ENCODE results near the gene YWHAG. TPM values are rescaled to one million over a fixed set of nuclear protein-coding genes. Genes with fewer than 3 reads are reported as not detected.
"Not testable (repeated sequence)": the region's sequence is repeated elsewhere in the genome, so short reads cannot be mapped to it uniquely, and the experiment has no call there.

Gene YWHAG
- total RNA-seq, 1 experiment from 2014 or later = 113 TPM

DNA sequence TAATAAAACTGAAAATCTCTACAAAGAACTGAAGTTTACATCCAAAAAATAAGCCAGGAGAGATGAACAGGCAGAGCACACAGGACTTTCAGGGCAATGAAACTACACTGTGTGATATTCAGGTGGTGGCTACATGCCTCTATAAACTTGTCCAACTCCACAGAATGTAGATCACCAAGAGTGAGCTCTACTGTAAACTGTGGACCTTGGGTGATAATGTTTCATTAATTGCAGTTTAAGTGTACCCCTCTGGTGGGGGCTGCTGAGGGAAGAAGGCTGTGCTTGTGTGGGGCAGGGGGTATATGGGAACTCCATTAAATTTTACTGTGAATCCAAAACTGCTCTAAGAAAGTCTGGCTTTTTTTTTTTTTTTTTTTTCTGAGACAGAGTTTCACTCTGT, 22.7 kb downstream of the YWHAG start:
- CTCF ChIA-PET = no interaction called here
- H3K27ac Mint-ChIP-seq (ENCODE audit: unreplicated experiment) = no peak overlapping the region
- H3K4me3 Mint-ChIP-seq (ENCODE audit: low read depth, unreplicated experiment) = no peak overlapping the region
- intact Hi-C loops (cut with micrococcal nuclease; ENCODE audit: unreplicated experiment) = no loop called here
- no peak for DNase-seq
- no peaks in the 10 kb centered on the region for H3K9me3 Mint-ChIP-seq (ENCODE audit: low read depth, unreplicated experiment)
- TF ChIP-seq, protein P1, sequence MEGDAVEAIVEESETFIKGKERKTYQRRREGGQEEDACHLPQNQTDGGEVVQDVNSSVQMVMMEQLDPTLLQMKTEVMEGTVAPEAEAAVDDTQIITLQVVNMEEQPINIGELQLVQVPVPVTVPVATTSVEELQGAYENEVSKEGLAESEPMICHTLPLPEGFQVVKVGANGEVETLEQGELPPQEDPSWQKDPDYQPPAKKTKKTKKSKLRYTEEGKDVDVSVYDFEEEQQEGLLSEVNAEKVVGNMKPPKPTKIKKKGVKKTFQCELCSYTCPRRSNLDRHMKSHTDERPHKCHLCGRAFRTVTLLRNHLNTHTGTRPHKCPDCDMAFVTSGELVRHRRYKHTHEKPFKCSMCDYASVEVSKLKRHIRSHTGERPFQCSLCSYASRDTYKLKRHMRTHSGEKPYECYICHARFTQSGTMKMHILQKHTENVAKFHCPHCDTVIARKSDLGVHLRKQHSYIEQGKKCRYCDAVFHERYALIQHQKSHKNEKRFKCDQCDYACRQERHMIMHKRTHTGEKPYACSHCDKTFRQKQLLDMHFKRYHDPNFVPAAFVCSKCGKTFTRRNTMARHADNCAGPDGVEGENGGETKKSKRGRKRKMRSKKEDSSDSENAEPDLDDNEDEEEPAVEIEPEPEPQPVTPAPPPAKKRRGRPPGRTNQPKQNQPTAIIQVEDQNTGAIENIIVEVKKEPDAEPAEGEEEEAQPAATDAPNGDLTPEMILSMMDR (IDR thresholded peaks at IDR 0.05; ENCODE audit: unreplicated experiment) = no peak
- H3K27me3 Mint-ChIP-seq (ENCODE audit: unreplicated experiment) = no peaks in the 10 kb centered on the region
- BruUV-seq (replicated peaks) = no TSS peak
- peaks cover 40% of the 10 kb centered on the region for H3K36me3 Mint-ChIP-seq (ENCODE audit: insufficient read depth, unreplicated experiment)
- peaks cover 20% of the 10 kb centered on the region for H3K4me1 Mint-ChIP-seq (ENCODE audit: low read depth, unreplicated experiment)

DNA sequence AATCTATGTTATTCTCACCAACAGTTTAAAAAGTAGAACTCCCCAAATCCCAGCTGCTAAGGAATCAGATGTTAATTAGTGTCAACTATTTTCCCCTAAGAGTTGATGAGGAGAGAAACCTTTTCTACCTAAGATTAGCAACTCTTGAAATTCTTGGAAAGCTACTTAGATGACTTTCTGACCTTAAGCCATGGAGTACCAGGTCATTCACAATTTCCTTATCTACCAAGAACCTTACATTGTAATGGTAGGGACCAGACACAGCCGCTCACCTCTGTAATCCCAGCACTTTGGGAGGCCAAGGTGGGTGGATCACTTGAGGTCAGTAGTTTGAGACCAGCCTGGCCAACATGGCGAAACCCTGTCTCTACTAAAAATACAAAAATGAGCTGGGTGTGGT, 23.4 kb downstream of the YWHAG start:
- H3K9me3 Mint-ChIP-seq (ENCODE audit: low read depth, unreplicated experiment); H3K4me3 Mint-ChIP-seq (ENCODE audit: low read depth, unreplicated experiment); DNase-seq; H3K27me3 Mint-ChIP-seq (ENCODE audit: unreplicated experiment); CTCF ChIA-PET; intact Hi-C loops (cut with micrococcal nuclease; ENCODE audit: unreplicated experiment); BruUV-seq (replicated peaks); H3K27ac Mint-ChIP-seq (ENCODE audit: unreplicated experiment): not testable (repeated sequence)
- peaks cover 40% of the 10 kb centered on the region for H3K36me3 Mint-ChIP-seq (ENCODE audit: insufficient read depth, unreplicated experiment)
- peaks cover 15% of the 10 kb centered on the region for H3K4me1 Mint-ChIP-seq (ENCODE audit: low read depth, unreplicated experiment)

DNA sequence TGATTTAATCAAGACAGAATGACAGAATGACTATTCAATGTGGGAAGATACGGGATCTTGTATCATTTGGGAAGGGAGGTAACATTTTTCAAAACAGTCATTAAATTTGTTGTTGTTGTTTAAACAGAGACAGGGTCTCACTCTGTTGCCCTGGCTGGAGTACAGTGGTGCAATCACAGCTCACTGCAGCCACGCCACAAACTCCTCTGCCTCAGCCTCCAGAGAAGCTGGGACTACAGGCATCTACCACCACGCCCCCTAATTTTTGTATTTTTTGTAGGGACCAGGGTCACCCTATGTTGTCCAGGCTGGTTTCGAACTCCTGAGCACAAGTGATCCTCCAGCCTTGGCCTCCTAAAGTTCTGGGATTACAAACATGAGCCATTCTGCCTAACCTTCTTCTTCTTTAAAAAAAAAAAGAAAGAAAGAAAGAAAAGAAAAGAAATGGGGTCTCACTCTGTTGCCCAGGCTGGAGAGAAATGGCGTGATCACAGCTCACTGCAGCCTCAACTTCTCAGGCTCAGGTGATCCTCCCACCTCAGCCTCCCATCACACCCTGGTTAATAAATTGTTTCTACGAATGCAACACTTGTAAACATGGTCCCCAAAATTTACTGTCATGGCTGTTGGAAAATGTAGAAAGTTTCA, 24.3 kb downstream of the YWHAG start:
- TF ChIP-seq, protein P1 (IDR thresholded peaks at IDR 0.05; ENCODE audit: unreplicated experiment) = no peak
- H3K27ac Mint-ChIP-seq (ENCODE audit: unreplicated experiment) = no peak overlapping the region
- DNase-seq = no peak
- H3K9me3 Mint-ChIP-seq (ENCODE audit: low read depth, unreplicated experiment) = no peaks in the 10 kb centered on the region
- CTCF ChIA-PET = no interaction called here
- H3K27me3 Mint-ChIP-seq (ENCODE audit: unreplicated experiment) = no peaks in the 10 kb centered on the region
- intact Hi-C loops (cut with micrococcal nuclease; ENCODE audit: unreplicated experiment) = no loop called here
- H3K36me3 Mint-ChIP-seq (ENCODE audit: insufficient read depth, unreplicated experiment) = peaks cover 43% of the 10 kb centered on the region
- no TSS peak for BruUV-seq (replicated peaks)
- H3K4me3 Mint-ChIP-seq (ENCODE audit: low read depth, unreplicated experiment) = no peak overlapping the region
- H3K4me1 Mint-ChIP-seq (ENCODE audit: low read depth, unreplicated experiment) = peaks cover 12% of the 10 kb centered on the region

DNA sequence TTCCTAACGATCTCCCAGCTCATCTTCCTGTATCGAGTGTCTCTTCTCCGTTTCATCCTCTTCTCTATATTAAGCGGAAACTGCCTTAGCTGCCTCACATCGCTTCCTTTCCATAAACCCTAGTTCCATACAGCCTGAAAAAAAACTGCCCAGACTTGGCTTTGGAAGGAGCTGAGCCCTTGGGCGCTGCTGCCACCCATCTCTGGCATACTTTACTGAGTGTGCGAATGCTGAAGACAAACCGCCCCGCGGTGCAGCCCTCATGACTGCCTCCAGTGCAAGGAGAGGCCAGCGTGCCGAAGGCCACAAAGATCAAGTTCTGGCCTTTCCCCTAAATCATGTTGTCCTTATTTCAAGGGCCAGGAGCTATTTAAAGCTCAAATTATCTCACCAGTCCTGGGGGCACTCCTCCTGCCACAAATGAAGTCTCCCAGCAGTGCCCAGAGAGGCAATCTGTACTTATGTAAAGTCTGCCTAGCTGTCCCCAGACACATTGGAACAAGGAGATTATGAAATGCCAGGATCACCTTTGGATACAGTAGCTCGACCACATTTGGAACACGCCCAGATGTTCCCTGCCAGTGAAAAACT, 25.2 kb downstream of the YWHAG start:
- Mint-ChIP-seq H3K27me3 (ENCODE audit: unreplicated experiment) (no peaks in the 10 kb centered on the region), H3K27ac (ENCODE audit: unreplicated experiment) (no peak overlapping the region)
- CTCF ChIA-PET = no interaction called here

More for the DNA sequence above, 25.2 kb downstream of the YWHAG start:
- no peak overlapping the region for H3K4me3 Mint-ChIP-seq (ENCODE audit: low read depth, unreplicated experiment)
- DNase-seq = no peak
- H3K4me1 Mint-ChIP-seq (ENCODE audit: low read depth, unreplicated experiment) = peaks cover 11% of the 10 kb centered on the region
- TF ChIP-seq, protein P1 (IDR thresholded peaks at IDR 0.05; ENCODE audit: unreplicated experiment) = no peak
- H3K9me3 Mint-ChIP-seq (ENCODE audit: low read depth, unreplicated experiment) = no peaks in the 10 kb centered on the region
- intact Hi-C loops (cut with micrococcal nuclease; ENCODE audit: unreplicated experiment) = no loop called here
- peaks cover 52% of the 10 kb centered on the region for H3K36me3 Mint-ChIP-seq (ENCODE audit: insufficient read depth, unreplicated experiment)
- BruUV-seq (replicated peaks) = no TSS peak
